NT2/D1 (cell line): ENCODE results near the gene IMPA2.

ENCODE experiments used
- DNase-seq: peaks from one replicate; pipeline ENCODE4 v3.0.0-alpha.2; 2011; ENCODE audit warnings: low read depth, low spot score
- H3K27me3 ChIP-seq: 2 replicates; pipeline ENCODE4 v1.6.0; 2011; ENCODE audit warnings: mild to moderate bottlenecking; ENCODE audit not compliant: insufficient read length, insufficient read depth
- H3K36me3 ChIP-seq: 2 replicates; pipeline ENCODE4 v1.6.1; 2011; ENCODE audit warnings: mild to moderate bottlenecking, low read length, mixed read lengths; ENCODE audit not compliant: insufficient read depth, insufficient read length
- H3K4me1 ChIP-seq: 2 replicates; pipeline ENCODE4 v1.5.1; 2011; ENCODE audit not compliant: insufficient read depth, insufficient read length
- H3K4me3 ChIP-seq: 2 replicates; pipeline ENCODE4 v1.5.1; 2011; ENCODE audit warnings: low read depth; ENCODE audit not compliant: insufficient read length
- H3K9ac ChIP-seq: 2 replicates; pipeline ENCODE4 v1.6.0; 2011; ENCODE audit warnings: low read depth; ENCODE audit not compliant: insufficient read length
- H3K9me3 ChIP-seq: 2 replicates; pipeline ENCODE4 v1.5.1; 2011; ENCODE audit warnings: mild to moderate bottlenecking, low read length; ENCODE audit not compliant: insufficient read depth
- SUZ12 ChIP-seq: IDR thresholded peaks from 2 replicates; pipeline ENCODE4 v1.6.1; 2011; ENCODE audit not compliant: insufficient read length, insufficient read depth; ENCODE audit errors: extremely low read depth
- YY1 ChIP-seq: IDR thresholded peaks from 2 replicates; pipeline ENCODE4 v1.6.1; 2011; ENCODE audit not compliant: insufficient read length, insufficient read depth
- ZNF274 ChIP-seq: IDR thresholded peaks from 2 replicates; pipeline ENCODE4 v1.6.1; 2011; ENCODE audit warnings: mild to moderate bottlenecking, low read depth, low read length

Gene IMPA2

DNA sequence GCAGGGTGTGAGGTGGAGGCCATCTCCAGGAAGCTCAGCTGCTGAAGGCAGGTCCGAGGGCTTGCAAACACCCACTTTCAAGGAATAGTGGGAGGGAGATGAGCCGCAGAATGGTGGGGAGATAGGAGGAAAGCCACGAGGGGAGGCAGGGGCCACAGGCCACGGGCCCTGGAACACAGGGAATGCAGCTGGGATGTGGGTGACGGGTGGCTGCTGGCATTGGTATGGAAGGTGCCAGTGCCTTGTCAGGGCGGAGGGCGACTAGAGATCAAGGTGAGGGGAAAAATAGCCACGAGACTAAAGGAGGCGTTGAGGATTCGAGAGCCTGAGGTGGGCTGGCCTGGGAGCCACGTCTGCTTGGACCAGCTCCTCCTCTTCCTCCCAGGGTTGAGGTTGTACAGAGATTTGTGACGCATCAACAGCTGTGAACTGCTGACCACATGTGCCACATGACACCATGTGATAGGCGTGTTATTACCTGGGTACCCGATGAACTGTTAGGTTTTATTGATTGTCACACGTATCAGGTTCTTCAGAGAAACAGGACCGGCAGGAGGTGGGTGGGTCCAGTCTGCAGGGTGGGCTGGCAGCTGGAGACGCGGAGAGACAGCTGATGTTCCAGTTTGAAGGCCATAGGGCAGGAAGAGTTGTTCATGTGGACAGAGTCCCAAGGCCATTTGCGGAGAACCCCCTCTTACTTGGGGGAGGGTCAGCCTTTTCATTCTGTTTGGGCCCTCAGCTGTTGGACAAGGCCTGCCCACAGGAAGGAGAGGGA lies 9.9 kb downstream of the IMPA2 start:
- Histone ChIP-seq H3K4me1 (peaks cover 14% of the 10 kb centered on the region), H3K4me3 (no peak overlapping the region)
- no peak for TF ChIP-seq SUZ12

GRCh38 chr18:11992096-11992790 lies 10.9 kb downstream of the IMPA2 start:
- no peak for DNase-seq
- no peaks in the 10 kb centered on the region for H3K9me3 ChIP-seq
- no peak for TF ChIP-seq ZNF274
- TF ChIP-seq SUZ12: no peak
- no peak for TF ChIP-seq YY1
- no peaks in the 10 kb centered on the region for H3K27me3 ChIP-seq
- peaks cover 14% of the 10 kb centered on the region for H3K4me1 ChIP-seq
- H3K36me3 ChIP-seq: peaks cover 16% of the 10 kb centered on the region
- no peak overlapping the region for H3K9ac ChIP-seq
- H3K4me3 ChIP-seq: no peak overlapping the region

More for the DNA sequence above, 9.9 kb downstream of the IMPA2 start:
- DNase-seq: no peak
- no peaks in the 10 kb centered on the region for H3K27me3 ChIP-seq
- no peak overlapping the region for H3K9ac ChIP-seq
- H3K9me3 ChIP-seq: no peaks in the 10 kb centered on the region
- H3K36me3 ChIP-seq: peaks cover 7% of the 10 kb centered on the region

- Histone ChIP-seq H3K9me3 (no peaks in the 10 kb centered on the region), H3K27me3 (no peaks in the 10 kb centered on the region), H3K4me1 (peaks cover 14% of the 10 kb centered on the region), H3K36me3 (peaks cover 16% of the 10 kb centered on the region), H3K9ac (peak overlapping the region; percentile 21), H3K4me3 (no peak overlapping the region)
- TF ChIP-seq ZNF274 (no peak), YY1 (no peak), SUZ12 (no peak)
- no peak for DNase-seq
Observed at GRCh38 chr18:11993264-11993916, 12.1 kb downstream of the IMPA2 start.

DNA sequence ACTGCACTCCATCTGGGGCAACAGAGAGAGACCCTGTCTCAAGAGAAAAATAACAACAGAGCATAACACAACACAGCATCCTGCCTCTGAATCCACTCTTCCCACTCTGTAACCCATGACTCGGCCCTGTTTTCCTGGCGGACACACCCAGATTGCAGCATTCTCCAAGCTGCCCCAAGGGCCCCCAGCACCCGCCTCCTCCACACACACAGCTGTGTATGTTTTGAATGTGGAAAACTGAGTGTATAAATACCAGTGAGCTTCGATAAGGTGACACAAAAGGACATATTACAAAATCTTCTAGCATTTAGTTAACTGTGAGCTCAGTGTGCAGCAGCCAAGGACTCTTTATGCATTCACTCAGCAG lies 13.0 kb downstream of the IMPA2 start:
- no peaks in the 10 kb centered on the region for H3K27me3 ChIP-seq
- no peak overlapping the region for H3K4me3 ChIP-seq
- no peak overlapping the region for H3K9ac ChIP-seq
- peaks cover 9% of the 10 kb centered on the region for H3K4me1 ChIP-seq
- H3K36me3 ChIP-seq: peaks cover 20% of the 10 kb centered on the region
- no peaks in the 10 kb centered on the region for H3K9me3 ChIP-seq
- TF ChIP-seq YY1: no peak
- TF ChIP-seq ZNF274: no peak
- no peak for TF ChIP-seq SUZ12
- DNase-seq: no peak

GRCh38 chr18:11994703-11995444 lies 13.6 kb downstream of the IMPA2 start:
- H3K27me3 ChIP-seq: no peaks in the 10 kb centered on the region
- H3K9me3 ChIP-seq: no peaks in the 10 kb centered on the region
- no peak for DNase-seq
- peaks cover 26% of the 10 kb centered on the region for H3K36me3 ChIP-seq
- peak overlapping the region; percentile 38 for H3K9ac ChIP-seq
- no peak overlapping the region for H3K4me3 ChIP-seq
- H3K4me1 ChIP-seq: peaks cover 5% of the 10 kb centered on the region
- no peak for TF ChIP-seq YY1
- no peak for TF ChIP-seq ZNF274
- no peak for TF ChIP-seq SUZ12

DNA sequence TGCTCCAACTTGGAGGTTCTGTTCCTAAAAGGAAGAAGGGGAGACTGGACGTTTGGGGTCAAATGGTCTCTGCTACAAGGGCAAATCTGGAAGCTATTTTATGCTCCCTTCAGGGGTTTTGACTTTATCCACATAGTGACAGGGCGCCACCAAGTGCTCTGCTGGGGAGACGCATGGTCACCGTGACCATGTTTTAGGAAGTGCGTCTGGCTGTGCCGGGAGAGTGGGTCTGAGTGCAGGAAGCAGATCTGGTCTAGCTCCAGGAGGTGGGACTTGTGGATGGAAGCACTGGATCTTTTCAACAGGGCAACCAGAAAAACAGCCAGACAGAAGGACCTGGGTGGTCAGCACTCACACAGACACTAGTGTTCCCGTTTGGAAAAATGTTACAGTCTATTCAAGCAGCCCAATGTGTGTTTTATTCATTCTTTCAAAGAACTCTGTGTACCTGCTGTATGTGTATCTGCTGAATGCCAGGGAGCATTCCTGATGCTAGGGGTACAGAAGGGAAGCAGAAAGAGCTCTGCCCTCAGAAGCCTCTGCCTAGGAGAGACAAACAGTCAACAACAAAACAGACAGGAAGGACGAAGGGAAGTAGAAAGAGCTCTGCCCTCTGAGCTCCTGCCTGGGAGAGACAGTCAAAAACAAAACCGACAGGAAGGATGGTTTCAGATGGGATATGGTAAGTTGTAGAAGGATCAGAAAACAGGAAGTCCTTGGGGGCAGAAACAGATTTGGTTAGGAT lies 14.3 kb downstream of the IMPA2 start:
- peaks cover 27% of the 10 kb centered on the region for H3K36me3 ChIP-seq
- TF ChIP-seq ZNF274: no peak
- no peak for TF ChIP-seq SUZ12
- TF ChIP-seq YY1: no peak

GRCh38 chr18:11996190-11996754 lies 15.0 kb downstream of the IMPA2 start:
- Histone ChIP-seq H3K4me3 (no peak overlapping the region), H3K9ac (no peak overlapping the region), H3K27me3 (no peaks in the 10 kb centered on the region), H3K9me3 (no peaks in the 10 kb centered on the region), H3K4me1 (peaks cover 5% of the 10 kb centered on the region), H3K36me3 (peaks cover 32% of the 10 kb centered on the region)
- TF ChIP-seq SUZ12: no peak
- no peak for TF ChIP-seq ZNF274
- no peak for TF ChIP-seq YY1
- DNase-seq: no peak

More for the DNA sequence above, 14.3 kb downstream of the IMPA2 start:
- H3K4me1 ChIP-seq: peaks cover 5% of the 10 kb centered on the region
- H3K9me3 ChIP-seq: no peaks in the 10 kb centered on the region
- no peak overlapping the region for H3K4me3 ChIP-seq
- DNase-seq: no peak
- peak overlapping the region; percentile 4 for H3K9ac ChIP-seq
- no peaks in the 10 kb centered on the region for H3K27me3 ChIP-seq
